HCT116 (cell line): ENCODE measurements around the gene TAPBPL. TPM values are rescaled to one million over a fixed set of nuclear protein-coding genes. Genes with fewer than 3 reads are reported as not detected.

Experiments used
- ATAC-seq: fragments of 200-7000 bp; cut with Tn5 transposase; 2 replicates; pipeline ENCODE4 v1.9.1; 2020; ENCODE audit warnings: mild to moderate bottlenecking, moderate library complexity
- BruUV-seq: library from RNA; stranded (reverse); fragments of 400-500 nt; replicated peaks from 2 replicates; lab custom pipeline; 2021; lab: Mats Ljungman, UMichigan
- CTCF ChIA-PET: fragments of 300-600 bp; sonication (Branson Sonifier 250); formaldehyde crosslinking; loops from one replicate; lab custom pipeline; 2021; ENCODE audit warnings: antibody characterized with exemption; lab: Charles Lee
- POLR2A ChIA-PET: fragments of 300-600, 350-600 bp; sonication (Branson Sonifier 250); formaldehyde crosslinking; loops from one replicate; lab custom pipeline; 2021; ENCODE audit warnings: antibody characterized with exemption; lab: Charles Lee
- RAD21 ChIA-PET, 2 experiments: fragments of 300-600 bp; sonication (Branson Sonifier 250); formaldehyde crosslinking; loops; one replicate each; lab custom pipeline; 2023; ENCODE audit warnings: low total read pairs in 2 of 2; ENCODE audit not compliant: uncharacterized antibody in 2 of 2, unreplicated experiment in 2 of 2, low non-redundant PET in 1 of 2; lab: Charles Lee
- DNase-seq: peaks from one replicate; pipeline ENCODE4 v3.0.0-alpha.2; 2010; ENCODE audit warnings: low read depth, low spot score
- H2AFZ ChIP-seq: fragments of 200-600 bp; shearing (Covaris generic), sonication (generic); 2 replicates; pipeline ENCODE4 v1.6.1; 2017; ENCODE audit warnings: low read depth, mixed run types, mixed read lengths, antibody characterized with exemption, low read length; ENCODE audit not compliant: poor library complexity, severe bottlenecking
- H3K27ac ChIP-seq: 2 replicates; pipeline ENCODE4 v1.5.1; 2012; ENCODE audit warnings: low read depth, low read length
- H3K27me3 ChIP-seq: fragments of 200-600 bp; sonication (generic); 2 replicates; pipeline ENCODE4 v1.6.1; 2016; ENCODE audit warnings: mixed run types, low read length, mixed read lengths; ENCODE audit not compliant: insufficient read depth
- H3K36me3 ChIP-seq, 2 experiments: fragments of 200-500 bp in 1 of 2; fragments of 200-600 bp in 1 of 2; sonication (Bioruptor generic) in 1 of 2; sonication (generic) in 1 of 2; 2 replicates each; pipeline versions ENCODE4 v1.5.1 to v1.6.1; 2014 to 2016; ENCODE audit warnings: low read length in 2 of 2, inconsistent platforms in 1 of 2, mixed read lengths in 1 of 2, mixed run types in 1 of 2; ENCODE audit not compliant: insufficient read depth in 2 of 2, control insufficient read depth in 1 of 2
- H3K4me1 ChIP-seq, 2 experiments: fragments of 200-600 bp in 1 of 2; sonication (generic) in 1 of 2; 2 replicates each; pipeline versions ENCODE4 v1.5.1 to v1.6.1; 2012 to 2017; ENCODE audit warnings: low read length in 2 of 2, inconsistent platforms in 1 of 2, mild to moderate bottlenecking in 1 of 2, mixed read lengths in 1 of 2, mixed run types in 1 of 2, moderate library complexity in 1 of 2; ENCODE audit not compliant: insufficient read depth in 2 of 2, control insufficient read depth in 1 of 2
- H3K4me2 ChIP-seq: fragments of 200-600 bp; sonication (generic); 2 replicates; pipeline ENCODE4 v1.6.1; 2017; ENCODE audit warnings: mixed run types, low read length, mixed read lengths
- H3K4me3 ChIP-seq, 2 experiments: fragments of 200-600 bp in 1 of 2; sonication (generic) in 1 of 2; replicated peaks in 1 of 2; 2 replicates each; pipeline ENCODE4 v1.5.1; 2011 to 2016; ENCODE audit warnings: low read length in 2 of 2, control low read depth in 1 of 2, low read depth in 1 of 2, mild to moderate bottlenecking in 1 of 2, mixed read lengths in 1 of 2, mixed run types in 1 of 2
- H3K79me2 ChIP-seq: fragments of 200-600 bp; sonication (generic); 2 replicates; pipeline ENCODE4 v1.6.1; 2017; ENCODE audit warnings: mild to moderate bottlenecking, mixed run types, low read length, moderate library complexity, mixed read lengths; ENCODE audit not compliant: insufficient read depth
- H3K9ac ChIP-seq: fragments of 200-600 bp; sonication (generic); 2 replicates; pipeline ENCODE4 v1.6.1; 2016; ENCODE audit warnings: low read length, mixed read lengths
- H3K9me2 ChIP-seq: fragments of 200-600 bp; sonication (generic), shearing (Covaris generic); 2 replicates; pipeline ENCODE4 v1.6.1; 2017; ENCODE audit warnings: mixed run types, mild to moderate bottlenecking, moderate library complexity; ENCODE audit not compliant: insufficient read depth
- H3K9me3 ChIP-seq, 2 experiments: fragments of 200-500 bp in 1 of 2; fragments of 200-600 bp in 1 of 2; sonication (Bioruptor generic) in 1 of 2; sonication (generic) in 1 of 2; 2 replicates each; pipeline ENCODE4 v1.6.1; 2014 to 2017; ENCODE audit warnings: low read length in 2 of 2, mixed read lengths in 2 of 2, inconsistent platforms in 1 of 2, low read depth in 1 of 2, mild to moderate bottlenecking in 1 of 2, mixed run types in 1 of 2, moderate library complexity in 1 of 2; ENCODE audit not compliant: control insufficient read depth in 1 of 2, insufficient read depth in 1 of 2
- H4K20me1 ChIP-seq: fragments of 200-600 bp; sonication (generic), shearing (Covaris generic); 2 replicates; pipeline ENCODE4 v1.6.1; 2017; ENCODE audit warnings: mixed run types, mild to moderate bottlenecking, moderate library complexity; ENCODE audit not compliant: insufficient read depth
- ELF1 ChIP-seq: IDR thresholded peaks from 2 replicates; pipeline ENCODE4 v1.6.1; 2012; ENCODE audit warnings: low read depth, borderline replicate concordance
- EZH2phosphoT487 ChIP-seq: fragments of 200-600 bp; IDR thresholded peaks from 2 replicates; pipeline ENCODE4 v1.6.1; 2018; ENCODE audit warnings: antibody characterized with exemption, borderline replicate concordance
- FOSL1 ChIP-seq: IDR thresholded peaks from 2 replicates; pipeline ENCODE4 v1.6.1; 2012; ENCODE audit warnings: low read depth
- JUND ChIP-seq: IDR thresholded peaks from 2 replicates; pipeline ENCODE4 v1.6.1; 2012
- POLR2A ChIP-seq: IDR thresholded peaks from 2 replicates; pipeline ENCODE4 v1.7.0; 2011; ENCODE audit warnings: borderline replicate concordance; ENCODE audit not compliant: insufficient read depth, insufficient read length; ENCODE audit errors: extremely low read depth
- RAD21 ChIP-seq: IDR thresholded peaks from 2 replicates; pipeline ENCODE4 v1.6.1; 2012; ENCODE audit warnings: low read depth, mild to moderate bottlenecking
- SP1 ChIP-seq: IDR thresholded peaks from 2 replicates; pipeline ENCODE4 v1.6.1; 2012; ENCODE audit warnings: low read depth
- SRF ChIP-seq: IDR thresholded peaks from 2 replicates; pipeline ENCODE4 v1.6.1; 2012; ENCODE audit warnings: low read depth
- TCF7L2 ChIP-seq: IDR thresholded peaks from 2 replicates; pipeline ENCODE4 v1.7.0; 2011; ENCODE audit warnings: borderline replicate concordance, inconsistent platforms; ENCODE audit not compliant: insufficient read depth, insufficient read length; ENCODE audit errors: extremely low read depth
- YY1 ChIP-seq: IDR thresholded peaks from 2 replicates; pipeline ENCODE4 v1.6.1; 2011; ENCODE audit warnings: low read length, low read depth, moderate library complexity, mild to moderate bottlenecking; ENCODE audit not compliant: insufficient replicate concordance; ENCODE audit errors: extremely low read depth
- ZFX ChIP-seq: fragments of 450-650 bp; IDR thresholded peaks from 2 replicates; pipeline ENCODE4 v1.6.1; 2017
- ZNF274 ChIP-seq: fragments of 200-500 bp; sonication (Bioruptor generic); IDR thresholded peaks from 2 replicates; pipeline ENCODE4 v1.6.1; 2014; ENCODE audit warnings: mild to moderate bottlenecking, low read depth, low read length, inconsistent platforms
- intact Hi-C: fragments of 100-400 bp; cut with micrococcal nuclease; formaldehyde crosslinking; loops from 2 replicates; pipeline ENCODE4 v1.10.0; 2022
- total RNA-seq: library from RNA; stranded (reverse); gene quantifications from one replicate; pipeline ENCODE4 v1.2.1, GENCODE V29; 2021; ENCODE audit not compliant: unreplicated experiment
- TF ChIP-seq, protein P1 (sequence below): IDR thresholded peaks from 2 replicates; pipeline ENCODE4 v1.6.1; 2012; ENCODE audit warnings: low read depth

Gene TAPBPL
- total RNA-seq, 1 experiment from 2014 or later = 0.54 TPM

DNA sequence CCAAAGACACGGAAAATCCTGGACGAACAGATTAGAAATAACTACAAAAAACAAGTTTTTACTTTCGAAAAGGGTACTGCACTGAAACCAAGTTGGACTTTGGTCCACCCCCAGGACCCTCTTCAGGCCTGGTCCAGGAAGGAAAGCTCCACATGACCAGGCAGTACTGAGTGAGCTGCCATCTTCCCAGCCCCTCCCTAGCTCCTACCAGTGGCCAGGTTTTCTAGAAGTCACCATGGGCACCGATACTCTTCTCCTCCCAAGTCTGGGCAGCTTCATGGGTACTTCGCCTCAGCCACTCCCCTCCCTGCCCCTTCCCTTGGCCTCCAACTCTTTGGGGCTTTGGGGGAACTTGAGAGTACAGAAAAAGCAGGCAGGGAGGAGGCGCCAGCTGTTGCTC lies 12.0 kb downstream of the TAPBPL start:
- ATAC-seq (no peak), DNase-seq (no peak)
- Histone ChIP-seq H3K27ac (no peak overlapping the region), H3K9me2 (no peaks in the 10 kb centered on the region), H4K20me1 (no peaks in the 10 kb centered on the region), H2AFZ (no peak overlapping the region), H3K79me2 (no peaks in the 10 kb centered on the region), H3K36me3 (peaks cover 14 to 31% of the 10 kb centered on the region in 2 experiments; a peak in 3 of 4 replicates), H3K9ac (no peak overlapping the region), H3K4me2 (no peak overlapping the region), H3K9me3 (no peaks in the 10 kb centered on the region), H3K4me3 (no peak overlapping the region), H3K27me3 (no peaks in the 10 kb centered on the region), H3K4me1 (no peaks in the 10 kb centered on the region)
- CTCF ChIA-PET = no interaction called here
- BruUV-seq = no TSS peak
- RAD21 ChIA-PET = no interaction called here
- intact Hi-C loops = loop anchor here (2.0 kb wide), 1 partner anchor 401 kb away; no protein-coding TSS in a partner anchor
- TF ChIP-seq ELF1 = no peak
- TF ChIP-seq POLR2A = no peak
- no peak for TF ChIP-seq ZFX
- TF ChIP-seq YY1 = no peak
- no peak for TF ChIP-seq ZNF274
- no peak for TF ChIP-seq EZH2phosphoT487
- no peak for TF ChIP-seq RAD21
- no peak for TF ChIP-seq TCF7L2
- no peak for TF ChIP-seq FOSL1
- TF ChIP-seq JUND = no peak
- POLR2A ChIA-PET = no interaction called here

DNA sequence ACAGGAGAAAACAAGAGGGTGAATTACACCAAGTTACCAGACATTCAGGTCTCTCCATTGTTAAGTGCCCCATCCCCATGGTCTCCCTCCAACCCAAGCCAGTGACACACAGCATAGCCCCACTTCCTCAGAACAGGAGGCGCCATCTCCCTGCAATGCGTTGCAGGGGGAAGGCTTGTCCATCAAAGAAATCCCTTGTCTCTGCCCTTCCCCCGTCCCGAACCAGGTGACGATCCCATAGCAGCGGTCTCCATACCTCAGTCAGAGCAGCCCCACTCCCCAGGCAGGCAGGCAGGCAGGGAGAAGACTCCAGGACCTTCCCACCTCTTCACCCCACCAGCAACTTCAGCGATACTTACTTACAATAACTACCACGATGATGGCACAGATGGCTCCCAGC lies 12.7 kb downstream of the TAPBPL start:
- DNase-seq (no peak), ATAC-seq (no peak)
- TF ChIP-seq YY1 (no peak), EZH2phosphoT487 (no peak), SP1 (no peak), FOSL1 (no peak), ELF1 (no peak), SRF (no peak)
- TF ChIP-seq, protein P1, sequence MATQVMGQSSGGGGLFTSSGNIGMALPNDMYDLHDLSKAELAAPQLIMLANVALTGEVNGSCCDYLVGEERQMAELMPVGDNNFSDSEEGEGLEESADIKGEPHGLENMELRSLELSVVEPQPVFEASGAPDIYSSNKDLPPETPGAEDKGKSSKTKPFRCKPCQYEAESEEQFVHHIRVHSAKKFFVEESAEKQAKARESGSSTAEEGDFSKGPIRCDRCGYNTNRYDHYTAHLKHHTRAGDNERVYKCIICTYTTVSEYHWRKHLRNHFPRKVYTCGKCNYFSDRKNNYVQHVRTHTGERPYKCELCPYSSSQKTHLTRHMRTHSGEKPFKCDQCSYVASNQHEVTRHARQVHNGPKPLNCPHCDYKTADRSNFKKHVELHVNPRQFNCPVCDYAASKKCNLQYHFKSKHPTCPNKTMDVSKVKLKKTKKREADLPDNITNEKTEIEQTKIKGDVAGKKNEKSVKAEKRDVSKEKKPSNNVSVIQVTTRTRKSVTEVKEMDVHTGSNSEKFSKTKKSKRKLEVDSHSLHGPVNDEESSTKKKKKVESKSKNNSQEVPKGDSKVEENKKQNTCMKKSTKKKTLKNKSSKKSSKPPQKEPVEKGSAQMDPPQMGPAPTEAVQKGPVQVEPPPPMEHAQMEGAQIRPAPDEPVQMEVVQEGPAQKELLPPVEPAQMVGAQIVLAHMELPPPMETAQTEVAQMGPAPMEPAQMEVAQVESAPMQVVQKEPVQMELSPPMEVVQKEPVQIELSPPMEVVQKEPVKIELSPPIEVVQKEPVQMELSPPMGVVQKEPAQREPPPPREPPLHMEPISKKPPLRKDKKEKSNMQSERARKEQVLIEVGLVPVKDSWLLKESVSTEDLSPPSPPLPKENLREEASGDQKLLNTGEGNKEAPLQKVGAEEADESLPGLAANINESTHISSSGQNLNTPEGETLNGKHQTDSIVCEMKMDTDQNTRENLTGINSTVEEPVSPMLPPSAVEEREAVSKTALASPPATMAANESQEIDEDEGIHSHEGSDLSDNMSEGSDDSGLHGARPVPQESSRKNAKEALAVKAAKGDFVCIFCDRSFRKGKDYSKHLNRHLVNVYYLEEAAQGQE = no peak
- peaks cover 14 to 31% of the 10 kb centered on the region in 2 experiments; a peak in 3 of 4 replicates for H3K36me3 ChIP-seq
- BruUV-seq = no TSS peak
- no peaks in the 10 kb centered on the region for H3K79me2 ChIP-seq
- H3K27ac ChIP-seq = no peak overlapping the region
- CTCF ChIA-PET = interaction anchor here (1.3 to 2.1 kb wide), 6 partner anchors 41 to 476 kb away, joined by 5 to 46 read pairs (median 16); no protein-coding TSS in a partner anchor
- H3K27me3 ChIP-seq = no peaks in the 10 kb centered on the region
- RAD21 ChIA-PET = interaction anchor here (0.9 to 1.7 kb wide), 4 partner anchors 41 to 476 kb away, joined by 4 to 9 read pairs (median 5); no protein-coding TSS in a partner anchor
- H3K4me3 ChIP-seq = no peak overlapping the region
- H3K9me2 ChIP-seq = no peaks in the 10 kb centered on the region
- POLR2A ChIA-PET = interaction anchor here (1.0 to 1.5 kb wide), 2 partner anchors 128 to 138 kb away, joined by 3 to 7 read pairs; no protein-coding TSS in a partner anchor
- H3K9me3 ChIP-seq = no peaks in the 10 kb centered on the region
- H3K9ac ChIP-seq = no peak overlapping the region
- no peaks in the 10 kb centered on the region for H4K20me1 ChIP-seq
- no peak overlapping the region for H3K4me2 ChIP-seq
- intact Hi-C loops = loop anchor here (2.0 kb wide), 1 partner anchor 402 kb away; no protein-coding TSS in a partner anchor
- H3K4me1 ChIP-seq = peaks cover 1 to 6% of the 10 kb centered on the region in 2 experiments; a peak in 3 of 4 replicates
- no peak overlapping the region for H2AFZ ChIP-seq
